K562 (cell line): ENCODE results near the gene CLDN15. TPM values are rescaled to one million over a fixed set of nuclear protein-coding genes. Genes with fewer than 3 reads are reported as not detected.

ENCODE experiments used
- ARID3A ChIP-seq: IDR thresholded peaks from 2 replicates; pipeline ENCODE4 v1.6.1; 2012; ENCODE audit warnings: low read depth, low read length, improper control_type of control experiment, borderline replicate concordance
- ATF7 ChIP-seq: fragments of 450-650 bp; IDR thresholded peaks from 2 replicates; pipeline ENCODE4 v1.7.1; 2014; ENCODE audit warnings: mild to moderate bottlenecking, moderate library complexity
- DACH1 ChIP-seq: fragments of 450-650 bp; IDR thresholded peaks from 2 replicates; pipeline ENCODE4 v1.6.1; 2018; ENCODE audit not compliant: partially characterized antibody
- DIDO1 ChIP-seq: fragments of 450-650 bp; IDR thresholded peaks from 2 replicates; pipeline ENCODE4 v1.6.1; 2016; ENCODE audit warnings: low read depth, missing biosample characterization, missing genetic modification characterization
- ETV1 ChIP-seq: fragments of 450-650 bp; conservative IDR thresholded peaks from 2 replicates; pipeline ENCODE4 v1.6.1; 2016; ENCODE audit warnings: missing genetic modification characterization, control low read depth, low read depth, missing compliant biosample characterization
- ETV5 ChIP-seq: sonication (generic); formaldehyde crosslinking; IDR thresholded peaks from 2 replicates; pipeline ENCODE4 v1.4.0; 2020; ENCODE audit warnings: low read depth, mild to moderate bottlenecking, missing genetic modification reagents
- FIP1L1 ChIP-seq: fragments of 200-400 bp; formaldehyde crosslinking; IDR thresholded peaks from 2 replicates; pipeline ENCODE4 v1.6.1; 2018; ENCODE audit warnings: mild to moderate bottlenecking, low read depth, low read length; ENCODE audit not compliant: poor library complexity, severe bottlenecking
- IRF9 ChIP-seq: fragments of 450-650 bp; IDR thresholded peaks from 2 replicates; pipeline ENCODE4 v1.6.1; 2016; ENCODE audit warnings: missing biosample characterization, missing genetic modification characterization
- MAFG ChIP-seq: fragments of 450-650 bp; conservative IDR thresholded peaks from 2 replicates; pipeline ENCODE4 v1.6.1; 2016; ENCODE audit warnings: missing genetic modification characterization, missing compliant biosample characterization
- MED1 ChIP-seq: sonication (generic); formaldehyde crosslinking; IDR thresholded peaks from 2 replicates; pipeline ENCODE4 v1.8.1; 2023; ENCODE audit warnings: missing genetic modification reagents, borderline replicate concordance
- MTA3 ChIP-seq: fragments of 450-650 bp; formaldehyde crosslinking; IDR thresholded peaks from 2 replicates; pipeline ENCODE4 v1.6.1; 2017; ENCODE audit warnings: mild to moderate bottlenecking, borderline replicate concordance
- PCBP2 ChIP-seq: fragments of 200-400 bp; formaldehyde crosslinking; IDR thresholded peaks from 2 replicates; pipeline ENCODE4 v1.6.1; 2018; ENCODE audit warnings: low read length, low read depth, mild to moderate bottlenecking, moderate library complexity; ENCODE audit not compliant: poor library complexity, severe bottlenecking
- PTBP1 ChIP-seq: fragments of 200-400 bp; formaldehyde crosslinking; IDR thresholded peaks from 2 replicates; pipeline ENCODE4 v1.6.1; 2017; ENCODE audit warnings: low read depth, low read length
- SAP30 ChIP-seq: fragments of 200-600 bp; sonication (generic); IDR thresholded peaks from 2 replicates; pipeline ENCODE4 v1.6.1; 2012; ENCODE audit warnings: borderline replicate concordance, low read depth, mild to moderate bottlenecking, moderate library complexity, low read length, control low read depth, inconsistent platforms; ENCODE audit not compliant: insufficient read depth, poor library complexity, severe bottlenecking
- TRIM24 ChIP-seq, 2 experiments: fragments of 450-650 bp; IDR thresholded peaks; 2 replicates each; pipeline ENCODE4 v1.6.1; 2016
- USF2 ChIP-seq: sonication (generic); formaldehyde crosslinking; IDR thresholded peaks from 2 replicates; pipeline ENCODE4 v1.5.0; 2020; ENCODE audit warnings: missing genetic modification reagents
- ZBTB11 ChIP-seq, 3 experiments: fragments of 200-800 bp in 1 of 3; fragments of 250-450 bp in 1 of 3; fragments of 450-650 bp in 1 of 3; sonication (Bioruptor Pico) in 1 of 3; sonication (Bioruptor generic) in 1 of 3; formaldehyde crosslinking in 1 of 3; IDR thresholded peaks; 2 replicates each; pipeline versions ENCODE4 v1.6.1 to v1.8.0; 2016 to 2022; ENCODE audit warnings: mild to moderate bottlenecking in 2 of 3, missing genetic modification characterization in 2 of 3, missing compliant biosample characterization in 1 of 3, moderate library complexity in 1 of 3
- ZNF12 ChIP-seq: sonication (generic); formaldehyde crosslinking; IDR thresholded peaks from 2 replicates; pipeline ENCODE4 v1.4.0; 2020; ENCODE audit warnings: mild to moderate bottlenecking, missing genetic modification reagents
- ZNF134 ChIP-seq: fragments of 250-450 bp; sonication (Bioruptor Pico); conservative IDR thresholded peaks from 2 replicates; pipeline ENCODE4 v1.4.0; 2020
- ZNF175 ChIP-seq: fragments of 200-800 bp; sonication (Bioruptor generic); IDR thresholded peaks from 2 replicates; pipeline ENCODE4 v1.6.1; 2016; ENCODE audit warnings: low read depth, mild to moderate bottlenecking, missing genetic modification characterization, missing compliant biosample characterization
- polyA plus RNA-seq, 8 experiments: library from polyadenylated mRNA; depleted of rRNA in 4 of 8; stranded (reverse) in 5 of 8; unstranded in 3 of 8; fragments of >200 nt; fragmentation: Nextera tagmentation in 2 of 8; fragmentation: Illumina TruSeq in 1 of 8; extraction: Ambion mirVana in 2 of 8; extraction: Trizol in 1 of 8; gene quantifications; 2 replicates each; pipeline versions ENCODE4 v1.2.1 to v1.2.3, GENCODE V29; 2011 to 2014; ENCODE audit warnings: inconsistent platforms in 1 of 8, missing spikeins in 1 of 8
- total RNA-seq, 7 experiments: library from RNA; depleted of rRNA in 6 of 7; stranded (reverse); fragments of >200 nt in 6 of 7; fragmentation: Illumina TruSeq in 2 of 7; extraction: Trizol in 2 of 7; gene quantifications; 2 replicates each; pipeline versions ENCODE4 v1.2.1 to v1.2.3, GENCODE V29; 2011 to 2021; ENCODE audit warnings: low replicate concordance in 1 of 7

The CLDN15 gene
- total and polyA plus RNA-seq, 9 of the 15 experiments (the other 6 are each of a cell fraction or from before 2014, with no cell fraction given) = 0.32 to 14.5 (median 7.4) TPM

GRCh38 chr7:101251871-101252659 is 14.5 kb upstream of the CLDN15 start (continued):
- TF ChIP-seq IRF9 (tag) (no peak), MTA3 (peak; percentile 65; the same call in 1 of the 2 replicates), FIP1L1 (peak; percentile 35), ETV1 (tag) (peak; percentile 76), ZNF12 (CRISPR knock-in tag) (no peak), ETV5 (CRISPR knock-in tag) (no peak; the same call in none of the 2 replicates), USF2 (CRISPR knock-in tag) (peak; percentile 96), PTBP1 (no peak), ZBTB11 (CRISPR knock-in tag; IDR thresholded peaks at IDR 0.05) (peak in 1 of 3 experiments; percentile 93; a peak in 2 of 6 replicates), TRIM24 (IDR thresholded peaks at IDR 0.05) (peak in 1 of 2 experiments; percentile 6; a peak in 1 of 4 replicates), ARID3A (no peak; the same call in 1 of the 2 replicates), PCBP2 (no peak), DIDO1 (tag) (0 out of 2 replicates have a peak, but pooled peaks have one; percentile 51), DACH1 (no peak), ZNF134 (CRISPR knock-in tag) (no peak), MED1 (CRISPR knock-in tag) (no peak), ATF7 (peak; percentile 87), MAFG (tag) (no peak), SAP30 (peak; percentile 90), ZNF175 (CRISPR knock-in tag) (no peak)
